ENCODE data around the gene TRIM25. TPM values are rescaled to one million over a fixed set of nuclear protein-coding genes. Genes with fewer than 3 reads are reported as not detected.

Gene TRIM25
- total RNA-seq, 1 experiment from 2014 or later: 32.5 TPM

DNA sequence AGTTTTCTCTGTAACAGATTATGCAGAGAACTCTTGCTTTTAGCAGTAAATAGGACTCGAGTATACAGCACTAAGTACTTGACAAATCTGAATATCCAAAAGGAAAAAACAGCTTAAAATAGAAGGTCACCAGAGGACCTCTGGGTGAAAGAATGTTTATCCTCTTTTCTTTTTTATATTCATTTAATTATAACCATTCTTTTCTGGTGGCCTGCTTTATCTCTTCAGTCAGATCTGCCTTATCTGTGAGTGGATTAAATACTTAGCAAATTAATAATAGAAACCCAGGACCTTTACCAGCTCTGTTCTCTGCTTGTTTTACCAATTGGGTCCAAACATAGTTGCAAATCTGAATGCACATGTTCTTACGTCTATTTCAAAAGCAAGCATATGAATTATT lies 71.3 kb downstream of the TRIM25 start:
- no peaks in the 10 kb centered on the region for H3K9me3 Mint-ChIP-seq
- no peaks in the 10 kb centered on the region for H3K27me3 Mint-ChIP-seq (ENCODE audit: low read depth)
- peaks cover 0 to 5% (median 5%) of the 10 kb centered on the region in 3 experiments; a peak in 4 of 7 replicates for H3K36me3 Mint-ChIP-seq (ENCODE audit: insufficient read depth in 1 of 3, low read depth in 3 of 3)
- Histone ChIP-seq H3K4me1 (ENCODE audit: insufficient read depth, low read length) (no peaks in the 10 kb centered on the region), H3K18ac (ENCODE audit: insufficient read length, low read depth, low read length) (no peak overlapping the region), H3K9ac (ENCODE audit: extremely low read depth, insufficient read length, low read length) (no peak overlapping the region), H4K8ac (replicated peaks; ENCODE audit: insufficient read length, low read depth, low read length) (no peak overlapping the region), H2BK12ac (ENCODE audit: insufficient read length, low read depth, low read length) (no peak overlapping the region), H3K4ac (ENCODE audit: low read depth, low read length) (no peak overlapping the region), H2BK15ac (ENCODE audit: low read depth, low read length) (no peak overlapping the region), H3K14ac (ENCODE audit: insufficient read depth, low read length) (no peak overlapping the region), H3K23me2 (ENCODE audit: insufficient read length, low read depth, low read length, poor library complexity, severe bottlenecking) (peaks cover 2% of the 10 kb centered on the region), H3K9me3 (ENCODE audit: control insufficient read depth, low read depth, low read length) (no peaks in the 10 kb centered on the region), H3T11ph (ENCODE audit: low read length) (no peak overlapping the region), H3K27me3 (ENCODE audit: insufficient read depth, low read length) (no peaks in the 10 kb centered on the region), H3K56ac (ENCODE audit: insufficient read length, low read depth, low read length) (no peak overlapping the region), H4K91ac (ENCODE audit: insufficient read length, low read depth, low read length) (no peak overlapping the region), H2BK120ac (ENCODE audit: low read depth, low read length, poor library complexity, severe bottlenecking) (no peak overlapping the region), H3K79me2 (ENCODE audit: insufficient read depth, low read length) (no peaks in the 10 kb centered on the region), H3K79me1 (ENCODE audit: insufficient read depth, low read depth, low read length, poor library complexity, severe bottlenecking) (no peaks in the 10 kb centered on the region), H2AK5ac (ENCODE audit: insufficient read length, low read length) (no peak overlapping the region), H4K5ac (ENCODE audit: insufficient read length, low read depth, low read length) (no peak overlapping the region), H2BK5ac (ENCODE audit: insufficient read length, low read length) (no peak overlapping the region), H3K4me2 (ENCODE audit: insufficient read depth, insufficient read length, low read length) (no peak overlapping the region), H4K20me1 (ENCODE audit: control insufficient read depth, insufficient read depth, insufficient read length) (no peaks in the 10 kb centered on the region), H2BK20ac (ENCODE audit: low read depth, low read length, poor library complexity, severe bottlenecking) (no peak overlapping the region), H3K27ac (ENCODE audit: insufficient read length, low read depth, low read length) (no peak overlapping the region), H2AFZ (ENCODE audit: low read length) (no peak overlapping the region), H3K23ac (ENCODE audit: insufficient read length, low read depth, low read length) (no peak overlapping the region)
- H3K27ac Mint-ChIP-seq: no peak overlapping the region; a peak in 1 of 7 replicates
- peaks cover 2 to 3% of the 10 kb centered on the region in 2 experiments; a peak in 3 of 4 replicates for H3K4me1 Mint-ChIP-seq
- no peak overlapping the region for H3K4me3 Mint-ChIP-seq
- TF ChIP-seq, protein P1, sequence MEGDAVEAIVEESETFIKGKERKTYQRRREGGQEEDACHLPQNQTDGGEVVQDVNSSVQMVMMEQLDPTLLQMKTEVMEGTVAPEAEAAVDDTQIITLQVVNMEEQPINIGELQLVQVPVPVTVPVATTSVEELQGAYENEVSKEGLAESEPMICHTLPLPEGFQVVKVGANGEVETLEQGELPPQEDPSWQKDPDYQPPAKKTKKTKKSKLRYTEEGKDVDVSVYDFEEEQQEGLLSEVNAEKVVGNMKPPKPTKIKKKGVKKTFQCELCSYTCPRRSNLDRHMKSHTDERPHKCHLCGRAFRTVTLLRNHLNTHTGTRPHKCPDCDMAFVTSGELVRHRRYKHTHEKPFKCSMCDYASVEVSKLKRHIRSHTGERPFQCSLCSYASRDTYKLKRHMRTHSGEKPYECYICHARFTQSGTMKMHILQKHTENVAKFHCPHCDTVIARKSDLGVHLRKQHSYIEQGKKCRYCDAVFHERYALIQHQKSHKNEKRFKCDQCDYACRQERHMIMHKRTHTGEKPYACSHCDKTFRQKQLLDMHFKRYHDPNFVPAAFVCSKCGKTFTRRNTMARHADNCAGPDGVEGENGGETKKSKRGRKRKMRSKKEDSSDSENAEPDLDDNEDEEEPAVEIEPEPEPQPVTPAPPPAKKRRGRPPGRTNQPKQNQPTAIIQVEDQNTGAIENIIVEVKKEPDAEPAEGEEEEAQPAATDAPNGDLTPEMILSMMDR (conservative IDR thresholded peaks at IDR 0.05): no peak
- no CpG with 5 or more reads among the region's 2 CpGs for WGBS (ENCODE audit: extremely low coverage, insufficient read length, low lambda C conversion rate)
- DNase-seq: no peak

All from H9 (cell line).